Stimulated activated CD4-positive, alpha-beta T cell treated with anti-CD3 and anti-CD28 coated beads, Interleukin-15, amount 100 ng/mL, for 1 hour (primary cell): ENCODE results near the gene OR4D9.

Experiments
- DNase-seq, 2 donors: peaks; one replicate each; pipeline ENCODE4 v3.0.0-alpha.2; 2020; ENCODE audit warnings: low read depth in 1 of 2, low spot score in 1 of 2

Gene OR4D9

DNA sequence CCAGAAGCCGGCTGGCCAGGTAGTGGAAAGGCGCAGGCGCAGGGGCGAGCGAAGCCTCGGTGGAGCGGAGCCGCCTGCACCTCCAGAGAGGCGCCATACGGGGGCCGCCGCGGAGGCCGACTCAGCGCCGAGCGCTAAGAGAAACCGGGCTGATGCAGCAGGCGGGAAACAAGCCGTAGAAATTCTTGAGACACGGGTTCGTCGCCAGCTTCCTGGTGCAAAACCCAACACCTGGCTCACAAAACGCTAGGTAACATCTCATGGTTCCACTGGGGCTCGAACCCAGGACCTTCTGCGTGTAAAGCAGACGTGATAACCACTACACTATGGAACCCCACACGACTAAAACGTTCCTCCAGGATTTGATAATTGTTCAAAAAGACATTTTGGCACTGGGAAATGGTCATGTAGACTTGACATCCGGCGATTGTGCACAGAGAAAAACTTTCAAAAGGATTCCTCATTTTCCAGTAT lies 39.1 kb downstream of the OR4D9 start:
- DNase-seq = peak; percentile 76 to 81

- DNase-seq = peak; percentile 57 to 65
These were observed 39.7 kb downstream of the OR4D9 start for GRCh38 chr11:59550842-59551658.

DNA sequence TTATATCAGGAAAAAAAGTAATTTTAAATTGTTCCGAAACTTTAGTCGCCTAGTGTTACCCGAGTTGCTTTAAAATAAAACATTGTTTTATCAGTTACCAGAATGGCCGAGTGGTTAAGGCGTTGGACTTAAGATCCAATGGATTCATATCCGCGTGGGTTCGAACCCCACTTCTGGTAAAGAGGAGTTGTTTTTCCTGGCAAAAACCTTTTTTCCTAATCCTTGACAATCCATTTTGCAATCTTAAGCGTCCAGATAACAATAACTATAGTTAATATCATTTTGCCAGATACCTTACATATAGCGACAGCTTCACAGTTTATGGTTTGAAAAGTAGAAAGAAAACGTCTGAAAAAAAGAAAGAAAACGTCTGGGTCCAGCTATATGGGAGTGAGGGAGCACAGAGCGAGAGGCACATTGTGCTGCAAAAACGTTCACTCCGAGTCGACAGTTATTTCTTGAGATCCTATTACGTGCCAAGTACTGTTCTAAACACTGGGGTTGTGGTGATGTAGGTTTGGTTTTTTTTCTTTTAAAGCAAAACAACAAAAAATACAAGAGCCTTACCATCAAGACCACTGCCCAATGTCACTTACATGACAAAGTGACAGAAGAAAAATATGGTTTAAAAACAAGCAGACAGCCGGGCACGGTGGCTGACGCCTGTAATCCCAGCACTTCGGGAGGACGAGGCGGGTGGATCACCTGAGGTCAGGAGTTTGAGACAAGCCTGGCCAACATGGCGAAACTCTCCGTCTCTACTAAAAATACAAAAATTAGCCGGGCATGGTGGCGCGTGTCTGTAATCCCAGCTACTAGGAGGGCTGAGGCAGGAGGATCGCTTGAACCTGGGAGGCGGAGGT lies 40.6 kb downstream of the OR4D9 start:
- no peak for DNase-seq

- no peak for DNase-seq
These were observed 41.5 kb downstream of the OR4D9 start for GRCh38 chr11:59552844-59553243.

DNA sequence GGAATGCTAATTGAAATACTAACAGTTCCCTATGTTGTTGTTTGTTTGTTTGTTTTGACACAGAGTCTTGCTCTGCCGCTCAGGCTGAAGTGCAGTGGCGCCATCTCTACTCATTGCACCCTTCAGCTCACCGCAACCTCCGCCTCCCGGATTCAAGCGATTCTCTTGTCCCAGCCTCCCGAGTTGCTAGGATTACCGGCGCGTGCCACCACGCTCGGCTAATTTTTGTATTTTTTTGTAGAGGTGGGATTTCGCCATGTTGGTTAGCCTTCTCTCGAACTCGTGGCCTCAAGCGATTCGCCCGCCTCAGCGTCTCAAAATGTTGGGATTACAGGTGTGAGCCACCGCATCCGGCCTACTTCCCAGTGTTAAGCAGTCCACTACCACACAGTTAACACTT lies 42.0 kb downstream of the OR4D9 start:
- no peak for DNase-seq

GRCh38 chr11:59555601-59556114 lies 44.3 kb downstream of the OR4D9 start:
- no peak for DNase-seq

DNA sequence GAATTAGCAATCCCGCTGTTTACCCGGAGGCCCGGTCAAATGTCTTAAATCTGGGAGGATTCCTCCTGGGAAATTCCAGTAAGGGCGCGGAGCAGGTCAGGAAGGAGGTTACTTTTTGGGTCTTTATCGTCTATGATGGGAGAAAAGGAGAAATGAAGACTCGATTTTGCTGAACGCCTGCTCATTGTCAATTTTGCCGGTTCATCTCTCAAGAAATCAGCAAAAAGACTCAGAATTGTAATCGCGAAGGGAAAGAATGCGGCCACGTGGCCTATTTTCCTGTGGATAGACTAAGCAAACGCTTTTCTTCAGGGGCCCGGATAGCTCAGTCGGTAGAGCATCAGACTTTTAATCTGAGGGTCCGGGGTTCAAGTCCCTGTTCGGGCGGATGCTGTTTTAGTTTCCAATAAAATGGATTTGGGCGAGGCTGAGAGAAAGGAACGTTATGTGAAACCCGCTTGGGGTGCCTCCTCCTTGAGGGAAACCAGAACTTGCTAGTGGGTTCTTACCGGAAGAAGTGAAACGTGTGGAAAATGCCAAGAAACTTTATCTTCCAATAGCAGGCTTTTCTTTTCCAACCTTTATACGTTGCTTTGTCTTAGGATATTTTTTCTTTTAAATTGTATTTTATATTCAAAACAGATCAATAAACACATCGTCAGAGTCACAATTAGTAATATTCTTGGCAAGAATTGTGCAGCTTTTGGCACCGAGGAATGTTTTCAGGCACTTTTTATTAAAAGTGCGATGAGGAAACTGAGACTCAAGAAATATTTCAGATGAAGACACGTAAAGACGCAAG lies 45.0 kb downstream of the OR4D9 start:
- DNase-seq = peak in 1 of 2 donors; percentile 63

- DNase-seq = no peak
These were observed 45.6 kb downstream of the OR4D9 start for GRCh38 chr11:59556917-59557348.

DNA sequence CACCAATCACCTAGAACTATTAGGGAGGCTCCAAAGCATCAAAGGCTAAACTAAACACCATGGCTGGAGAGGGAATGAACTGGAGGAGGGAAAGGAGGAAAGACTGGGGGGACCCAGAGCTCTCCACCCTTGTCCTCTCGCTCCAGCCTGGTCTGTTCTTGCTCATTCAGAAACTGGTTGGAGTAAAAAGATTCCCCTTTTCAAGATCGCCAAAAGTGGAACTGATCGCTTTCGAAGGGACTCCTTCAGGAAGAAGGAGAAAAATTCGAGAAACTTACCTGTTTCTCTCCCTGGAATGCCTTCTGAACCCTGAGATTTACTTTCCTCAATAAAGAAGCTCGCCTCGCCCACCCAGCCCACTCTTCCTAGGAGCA lies 46.9 kb downstream of the OR4D9 start:
- no peak for DNase-seq

GRCh38 chr11:59559886-59560285 lies 48.5 kb downstream of the OR4D9 start:
- DNase-seq = no peak

DNA sequence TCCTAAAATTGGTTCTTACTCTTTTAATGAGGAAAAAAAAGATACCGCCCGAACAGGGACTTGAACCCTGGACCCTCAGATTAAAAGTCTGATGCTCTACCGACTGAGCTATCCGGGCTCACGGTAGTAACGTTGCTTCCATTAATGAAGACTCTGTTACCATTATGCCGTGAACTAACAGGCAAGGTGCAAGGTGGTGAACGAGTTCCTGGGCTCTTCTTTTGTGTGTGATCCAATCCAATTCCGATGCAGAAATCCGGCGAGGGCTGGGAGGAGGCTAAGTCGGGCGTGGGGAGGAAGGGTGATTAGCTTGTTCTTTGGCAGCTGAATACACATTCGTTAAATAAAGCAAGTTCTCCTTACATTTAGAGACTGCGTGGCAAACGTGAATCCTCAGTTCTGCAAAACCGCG lies 49.0 kb downstream of the OR4D9 start:
- DNase-seq = peak; percentile 20 to 54

DNA sequence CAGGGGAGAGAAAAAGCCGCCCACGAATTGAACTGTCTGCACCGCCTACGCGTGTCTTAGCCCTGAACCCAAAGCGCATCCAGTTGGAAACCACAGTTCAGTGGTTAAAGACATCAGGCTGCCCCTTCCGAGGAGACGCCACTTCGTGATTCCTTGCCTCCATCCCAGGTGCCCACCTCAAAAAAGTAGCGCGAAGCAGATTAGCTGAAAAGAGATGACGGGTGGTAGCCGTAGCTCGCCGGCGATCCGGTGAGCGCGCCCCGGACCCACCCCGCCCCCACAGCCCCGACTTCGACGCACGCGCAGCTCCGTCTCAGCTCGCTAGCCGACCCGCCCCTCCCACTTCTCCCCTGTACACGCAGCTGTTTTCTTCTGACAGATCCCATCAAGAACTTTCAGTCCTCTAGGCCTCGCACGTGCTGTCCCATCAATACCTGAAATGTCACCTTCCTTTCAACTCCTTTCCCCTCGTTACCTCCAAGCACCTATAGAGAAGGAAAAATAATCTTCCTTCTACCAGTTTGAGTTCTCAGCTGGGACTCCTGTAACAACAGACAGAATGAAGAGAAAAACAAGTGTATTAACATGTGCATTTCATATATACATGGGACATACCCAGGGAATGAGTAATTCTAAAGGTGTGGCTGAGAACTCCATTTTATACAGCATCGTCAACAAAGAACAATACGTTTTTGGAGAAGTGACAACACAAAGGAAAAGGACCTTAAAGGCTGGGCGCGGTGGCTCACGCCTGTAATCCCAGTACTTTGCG lies 49.5 kb downstream of the OR4D9 start:
- DNase-seq = peak; percentile 58 to 73

DNA sequence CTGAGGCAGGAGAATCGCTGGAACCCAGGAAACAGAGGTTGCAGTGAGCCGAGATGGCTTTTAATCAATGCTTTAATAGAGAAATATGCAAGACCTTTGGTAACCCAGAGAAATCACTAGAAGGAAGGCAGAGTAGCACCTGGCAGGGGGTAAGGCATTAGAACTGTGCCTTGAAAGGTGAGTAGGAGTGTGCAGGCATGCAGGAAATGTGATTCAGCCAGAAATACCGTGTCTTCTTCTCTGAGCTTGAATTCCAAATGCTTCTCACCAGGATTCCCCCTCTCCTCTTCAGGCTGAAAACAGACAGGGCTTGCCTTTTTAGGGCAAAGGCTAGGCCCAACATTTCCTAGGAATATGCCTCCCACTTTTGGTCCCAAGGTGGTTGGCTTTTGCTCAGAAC lies 51.0 kb downstream of the OR4D9 start:
- no peak for DNase-seq
